Hepatocyte (in vitro differentiated cells): ENCODE measurements around the gene SLAMF7. TPM values are rescaled to one million over a fixed set of nuclear protein-coding genes. Genes with fewer than 3 reads are reported as not detected.

Experiments
- DNase-seq: peaks from one replicate; pipeline ENCODE4 v3.0.0-alpha.2; 2016; ENCODE audit warnings: low spot score
- H2AFZ ChIP-seq: fragments of 200-600 bp; sonication (generic); 2 replicates; pipeline ENCODE4 v1.6.0; 2016; ENCODE audit warnings: antibody characterized with exemption, mild to moderate bottlenecking
- H3K27ac ChIP-seq: fragments of 200-600 bp; sonication (generic); 2 replicates; pipeline ENCODE4 v1.5.1; 2016; ENCODE audit warnings: mild to moderate bottlenecking
- H3K27me3 ChIP-seq: fragments of 200-600 bp; sonication (generic); 2 replicates; pipeline ENCODE4 v1.6.1; 2016
- H3K36me3 ChIP-seq: fragments of 200-600 bp; sonication (generic); replicated peaks from 2 replicates; pipeline ENCODE4 v1.5.1; 2016; ENCODE audit warnings: low read depth; ENCODE audit not compliant: insufficient read depth
- H3K4me1 ChIP-seq: fragments of 200-600 bp; sonication (generic); 2 replicates; pipeline ENCODE4 v1.5.1; 2016; ENCODE audit warnings: mild to moderate bottlenecking, moderate library complexity; ENCODE audit not compliant: insufficient read depth
- H3K4me2 ChIP-seq: fragments of 200-600 bp; sonication (generic); 2 replicates; pipeline ENCODE4 v1.6.0; 2016
- H3K4me3 ChIP-seq: fragments of 200-600 bp; sonication (generic); 2 replicates; pipeline ENCODE4 v1.5.1; 2016; ENCODE audit warnings: mild to moderate bottlenecking
- H3K79me2 ChIP-seq: fragments of 200-600 bp; sonication (generic); 2 replicates; pipeline ENCODE4 v1.6.0; 2017; ENCODE audit warnings: mild to moderate bottlenecking
- H3K9me2 ChIP-seq: fragments of 200-600 bp; sonication (generic); replicated peaks from 2 replicates; pipeline ENCODE4 v1.6.0; 2017; ENCODE audit warnings: mild to moderate bottlenecking; ENCODE audit not compliant: insufficient read depth
- H3K9me3 ChIP-seq: fragments of 200-600 bp; sonication (generic); 2 replicates; pipeline ENCODE4 v1.5.1; 2016; ENCODE audit warnings: low read depth, mild to moderate bottlenecking
- H4K20me1 ChIP-seq: fragments of 200-600 bp; sonication (generic); 2 replicates; pipeline ENCODE4 v1.6.0; 2016; ENCODE audit warnings: mild to moderate bottlenecking; ENCODE audit not compliant: insufficient read depth, poor library complexity, severe bottlenecking
- EZH2 ChIP-seq: fragments of 200-600 bp; sonication (generic); IDR thresholded peaks from 2 replicates; pipeline ENCODE4 v1.6.1; 2016; ENCODE audit warnings: antibody characterized with exemption, mild to moderate bottlenecking, borderline replicate concordance
- EZH2phosphoT487 ChIP-seq: fragments of 200-600 bp; sonication (generic); IDR thresholded peaks from one replicate; pipeline ENCODE4 v1.6.1; 2018; ENCODE audit warnings: antibody characterized with exemption, mild to moderate bottlenecking, low read depth, moderate library complexity; ENCODE audit not compliant: unreplicated experiment, severe bottlenecking
- WGBS: methylation state at CpG from one replicate; pipeline ENCODE4 v1.1.6; 2016; ENCODE audit warnings: low lambda C conversion rate; ENCODE audit errors: missing lambda C conversion rate; 5-methylcytosine and 5-hydroxymethylcytosine counted together
- polyA plus RNA-seq: library from polyadenylated mRNA; unstranded; fragments of >200 nt; fragmentation: Nextera tagmentation; extraction: Ambion mirVana; gene quantifications from 2 replicates; pipeline ENCODE4 v1.2.1, GENCODE V29; 2016
- total RNA-seq: library from RNA; depleted of rRNA; stranded (reverse); fragments of >200 nt; gene quantifications from 2 replicates; pipeline ENCODE4 v1.2.3, GENCODE V29; 2014
- TF ChIP-seq, protein P1 (sequence below): fragments of 200-600 bp; sonication (generic); IDR thresholded peaks from 2 replicates; pipeline ENCODE4 v1.5.1; 2016; ENCODE audit warnings: antibody characterized with exemption, mild to moderate bottlenecking; ENCODE audit not compliant: poor library complexity

Gene SLAMF7
- total and polyA plus RNA-seq, 2 experiments from 2014 or later, result 0.07 TPM; not detected in 1

DNA sequence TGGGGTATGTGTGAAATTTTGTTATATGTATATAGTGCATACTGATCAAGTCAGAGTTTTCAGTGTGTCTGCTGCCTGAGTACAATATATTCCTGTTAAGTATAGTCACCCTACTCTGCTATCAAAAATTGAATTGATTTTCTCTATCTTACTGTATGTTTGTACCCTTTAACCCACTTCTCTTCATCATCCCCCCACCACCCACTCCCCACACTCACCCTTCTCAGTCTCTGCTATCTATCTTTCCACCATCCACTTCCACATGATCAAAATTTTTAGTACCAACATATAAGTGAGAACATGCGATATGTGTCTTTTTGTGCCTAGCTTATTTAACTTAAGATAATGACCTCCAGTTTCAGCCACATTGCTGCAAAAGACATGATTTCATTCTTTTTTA is 61.1 kb downstream of the SLAMF7 start:
- Histone ChIP-seq H3K4me3 (no peak overlapping the region), H3K9me2 (no peaks in the 10 kb centered on the region), H3K36me3 (no peaks in the 10 kb centered on the region), H3K79me2 (no peaks in the 10 kb centered on the region), H3K9me3 (no peaks in the 10 kb centered on the region), H3K27ac (no peak overlapping the region), H3K4me1 (no peaks in the 10 kb centered on the region), H2AFZ (no peak overlapping the region), H3K4me2 (no peak overlapping the region), H4K20me1 (no peaks in the 10 kb centered on the region), H3K27me3 (no peaks in the 10 kb centered on the region)
- 97% methylated on average over 1 of the region's 1 CpG for WGBS
- TF ChIP-seq, protein P1, sequence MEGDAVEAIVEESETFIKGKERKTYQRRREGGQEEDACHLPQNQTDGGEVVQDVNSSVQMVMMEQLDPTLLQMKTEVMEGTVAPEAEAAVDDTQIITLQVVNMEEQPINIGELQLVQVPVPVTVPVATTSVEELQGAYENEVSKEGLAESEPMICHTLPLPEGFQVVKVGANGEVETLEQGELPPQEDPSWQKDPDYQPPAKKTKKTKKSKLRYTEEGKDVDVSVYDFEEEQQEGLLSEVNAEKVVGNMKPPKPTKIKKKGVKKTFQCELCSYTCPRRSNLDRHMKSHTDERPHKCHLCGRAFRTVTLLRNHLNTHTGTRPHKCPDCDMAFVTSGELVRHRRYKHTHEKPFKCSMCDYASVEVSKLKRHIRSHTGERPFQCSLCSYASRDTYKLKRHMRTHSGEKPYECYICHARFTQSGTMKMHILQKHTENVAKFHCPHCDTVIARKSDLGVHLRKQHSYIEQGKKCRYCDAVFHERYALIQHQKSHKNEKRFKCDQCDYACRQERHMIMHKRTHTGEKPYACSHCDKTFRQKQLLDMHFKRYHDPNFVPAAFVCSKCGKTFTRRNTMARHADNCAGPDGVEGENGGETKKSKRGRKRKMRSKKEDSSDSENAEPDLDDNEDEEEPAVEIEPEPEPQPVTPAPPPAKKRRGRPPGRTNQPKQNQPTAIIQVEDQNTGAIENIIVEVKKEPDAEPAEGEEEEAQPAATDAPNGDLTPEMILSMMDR, result no peak
- TF ChIP-seq EZH2phosphoT487 (no peak), EZH2 (no peak)
- no peak for DNase-seq

DNA sequence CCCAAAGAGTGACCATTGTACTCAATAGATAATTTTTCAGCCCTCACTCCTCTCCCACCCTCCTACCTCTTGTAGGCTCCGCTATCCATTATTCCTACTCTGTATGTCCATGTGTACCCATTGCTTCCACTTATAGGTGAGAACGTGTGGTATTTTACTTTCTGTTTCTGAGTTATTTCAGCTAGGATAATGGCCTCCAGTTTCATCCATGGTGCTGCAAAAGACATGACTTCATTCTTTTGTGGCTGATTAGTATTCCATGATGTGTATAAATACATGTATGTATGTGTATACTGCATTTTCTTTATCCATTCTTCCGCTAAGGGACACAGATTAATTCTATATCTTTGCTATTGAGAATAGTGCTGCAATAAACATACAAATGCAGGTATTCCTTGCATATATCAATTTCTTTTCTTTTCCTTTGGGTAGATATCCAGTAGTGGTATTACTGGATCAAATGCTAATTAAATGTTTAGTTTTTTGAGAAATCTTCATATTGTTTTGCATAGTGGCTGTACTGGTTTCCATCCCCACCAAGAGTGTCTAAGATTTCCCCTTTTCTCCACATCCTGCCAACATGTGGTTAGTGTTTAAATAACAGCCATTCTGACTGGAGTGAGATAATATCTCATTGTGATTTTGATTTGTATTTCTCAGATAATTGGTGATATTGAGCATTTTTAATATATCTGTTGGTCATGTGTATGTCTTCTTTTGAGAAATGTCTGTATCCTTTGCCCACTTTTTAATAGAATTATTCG is 61.8 kb downstream of the SLAMF7 start:
- Histone ChIP-seq H3K4me1 (no peaks in the 10 kb centered on the region), H3K36me3 (no peaks in the 10 kb centered on the region), H3K4me2 (no peak overlapping the region), H3K9me3 (no peaks in the 10 kb centered on the region), H3K9me2 (no peaks in the 10 kb centered on the region), H3K27me3 (no peaks in the 10 kb centered on the region), H2AFZ (no peak overlapping the region), H4K20me1 (no peaks in the 10 kb centered on the region), H3K27ac (no peak overlapping the region), H3K79me2 (no peaks in the 10 kb centered on the region), H3K4me3 (no peak overlapping the region)
- no peak for DNase-seq
- TF ChIP-seq EZH2phosphoT487 (no peak), EZH2 (no peak)
- TF ChIP-seq, protein P1, result no peak
- 58% methylated on average over 4 of the region's 4 CpGs for WGBS

DNA sequence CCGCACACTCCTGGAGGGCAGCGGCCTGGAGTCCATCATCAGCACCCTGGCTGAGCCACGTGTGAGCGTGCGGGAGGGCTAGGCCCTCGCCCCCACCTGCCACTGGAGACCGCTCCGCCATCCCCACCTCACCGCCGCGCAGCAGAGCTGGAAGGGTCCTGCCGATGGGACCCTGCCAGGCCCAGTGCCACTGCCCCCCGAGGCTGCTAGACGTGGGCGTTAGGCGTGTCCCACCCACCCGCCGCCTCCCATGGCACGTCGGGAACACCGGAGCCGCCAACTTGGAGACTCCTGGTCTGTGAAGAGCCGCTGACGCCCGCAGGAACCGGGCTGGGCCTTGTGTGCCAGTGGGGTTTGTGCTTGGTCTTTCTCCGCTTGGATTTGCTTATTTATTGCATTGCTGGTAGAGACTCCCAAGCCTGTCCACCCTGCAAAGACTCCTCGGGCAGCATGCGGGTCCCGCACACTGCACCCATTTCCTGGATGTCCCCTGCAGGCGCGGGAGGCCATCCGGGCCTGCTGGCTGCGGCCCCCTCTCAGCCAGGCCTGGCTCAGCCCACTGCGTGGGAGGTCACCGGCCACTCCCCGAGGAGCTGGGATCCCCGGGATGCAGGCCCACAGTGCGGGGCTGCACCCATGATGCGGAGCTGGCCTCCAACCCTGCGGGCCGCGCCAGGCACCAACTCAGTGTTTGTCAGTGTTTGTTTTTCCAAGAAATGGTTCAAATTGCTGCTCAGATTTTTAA is 63.0 kb downstream of the SLAMF7 start:
- WGBS, result 95% methylated on average over 28 of the region's 43 CpGs
- no peaks in the 10 kb centered on the region for H3K9me3 ChIP-seq
- H3K4me1 ChIP-seq, result no peaks in the 10 kb centered on the region
- H2AFZ ChIP-seq, result no peak overlapping the region
- no peaks in the 10 kb centered on the region for H3K27me3 ChIP-seq
- H3K79me2 ChIP-seq, result no peaks in the 10 kb centered on the region
- no peak for DNase-seq
- H3K4me3 ChIP-seq, result no peak overlapping the region
- no peaks in the 10 kb centered on the region for H4K20me1 ChIP-seq
- H3K4me2 ChIP-seq, result no peak overlapping the region
- H3K9me2 ChIP-seq, result no peaks in the 10 kb centered on the region
- no peak for TF ChIP-seq EZH2phosphoT487
- TF ChIP-seq, protein P1, result no peak
- TF ChIP-seq EZH2, result no peak
- H3K27ac ChIP-seq, result no peak overlapping the region
- H3K36me3 ChIP-seq, result no peaks in the 10 kb centered on the region

Other genes with a start within 250 kb of the SLAMF7 start
- gene SLAMF6, start 216.0 kb upstream of the SLAMF7 start, total RNA-seq, result not detected in 2 replicates
- gene SLAMF6, start 216.0 kb upstream of the SLAMF7 start, polyA plus RNA-seq, result not detected in 2 replicates
- 0.23 and 0.60 TPM in 2 replicates for gene CD84, start 159.8 kb upstream of the SLAMF7 start, total RNA-seq
- gene CD84, start 159.8 kb upstream of the SLAMF7 start, polyA plus RNA-seq, result 0.74 TPM in 1 of 2 replicates, not detected in the other
- gene SLAMF1, start 92.2 kb upstream of the SLAMF7 start, total RNA-seq, result 0.20 and 1.2 TPM in 2 replicates
- gene SLAMF1, start 92.2 kb upstream of the SLAMF7 start, polyA plus RNA-seq, result 2.1 and 2.3 TPM in 2 replicates
- gene CD48, start 27.4 kb upstream of the SLAMF7 start, total RNA-seq, result 0.30 and 0.68 TPM in 2 replicates
- not detected in 2 replicates for gene CD48, start 27.4 kb upstream of the SLAMF7 start, polyA plus RNA-seq
- not detected in 2 replicates for gene LY9, start 56.9 kb downstream of the SLAMF7 start, total RNA-seq
- gene LY9, start 56.9 kb downstream of the SLAMF7 start, polyA plus RNA-seq, result not detected in 2 replicates
- gene CD244, start 123.6 kb downstream of the SLAMF7 start, total RNA-seq, result 0.47 and 0.48 TPM in 2 replicates
- 1.1 and 1.2 TPM in 2 replicates for gene CD244, start 123.6 kb downstream of the SLAMF7 start, polyA plus RNA-seq
- gene ITLN1, start 145.9 kb downstream of the SLAMF7 start, total RNA-seq, result 9.0 and 11.3 TPM in 2 replicates
- gene ITLN1, start 145.9 kb downstream of the SLAMF7 start, polyA plus RNA-seq, result 7.4 and 34.9 TPM in 2 replicates
- gene ITLN2, start 215.6 kb downstream of the SLAMF7 start, total RNA-seq, result 1.3 and 1.4 TPM in 2 replicates
- 1.7 and 3.6 TPM in 2 replicates for gene ITLN2, start 215.6 kb downstream of the SLAMF7 start, polyA plus RNA-seq